Ishikawa (cell line): ENCODE results near the gene ITPA.

Experiments used
- CEBPB ChIP-seq: IDR thresholded peaks from 2 replicates; pipeline ENCODE4 v1.6.1; 2012
- EGR1 ChIP-seq: IDR thresholded peaks from 2 replicates; pipeline ENCODE4 v1.6.1; 2012
- EP300 ChIP-seq: IDR thresholded peaks from 2 replicates; pipeline ENCODE4 v1.6.1; 2012; ENCODE audit warnings: borderline replicate concordance
- FOXM1 ChIP-seq: IDR thresholded peaks from 2 replicates; pipeline ENCODE4 v1.6.1; 2012; ENCODE audit warnings: low read depth, borderline replicate concordance
- MAX ChIP-seq: IDR thresholded peaks from 2 replicates; pipeline ENCODE4 v1.6.1; 2012
- REST ChIP-seq: IDR thresholded peaks from 2 replicates; pipeline ENCODE4 v1.6.1; 2012; ENCODE audit warnings: low read depth, mild to moderate bottlenecking
- TAF1 ChIP-seq: IDR thresholded peaks from 2 replicates; pipeline ENCODE4 v1.6.1; 2012; ENCODE audit warnings: low read depth, mild to moderate bottlenecking
- YY1 ChIP-seq: IDR thresholded peaks from 2 replicates; pipeline ENCODE4 v1.6.1; 2012; ENCODE audit warnings: low read depth

- TF ChIP-seq EP300, result no peak
- TF ChIP-seq CEBPB, result no peak
- no peak for TF ChIP-seq TAF1
- no peak for TF ChIP-seq YY1
- TF ChIP-seq MAX, result no peak
- TF ChIP-seq REST, result no peak
- no peak for TF ChIP-seq FOXM1
- no peak for TF ChIP-seq EGR1
Measured at GRCh38 chr20:3243718-3244358, 34.5 kb downstream of the ITPA start.
